Pancreas (tissue), 10 donors: ENCODE measurements around the gene WBP1L. TPM values are rescaled to one million over a fixed set of nuclear protein-coding genes. Genes with fewer than 3 reads are reported as not detected.

ENCODE experiments used
- ATAC-seq, 4 donors: fragments of 200-7000 bp; cut with Tn5 transposase; one replicate each; pipeline versions ENCODE4 v1.8.0 to v1.9.1; 2020; ENCODE audit warnings: mild to moderate bottlenecking in 4 of 4, moderate library complexity in 4 of 4
- DNase-seq, 6 donors: peaks; one replicate each; pipeline ENCODE4 v3.0.0-alpha.2; 2020
- FAIRE-seq: peaks from 2 replicates; lab custom pipeline; 2012; peaks lifted over from hg19 to GRCh38; lab: Jason Lieb, UNC
- H3K27ac ChIP-seq, 4 donors: fragments of 200-600 bp; sonication (generic); 1 replicate in 3 of 4; 2 replicates in 1 of 4; pipeline versions ENCODE4 v1.5.0 to v1.8.0; 2020
- H3K27me3 ChIP-seq, 4 donors: fragments of 200-600 bp; one replicate each; pipeline ENCODE4 v1.8.0; 2021
- H3K36me3 ChIP-seq, 3 donors: fragments of 200-600 bp; sonication (generic) in 1 of 3; one replicate each; pipeline versions ENCODE4 v1.5.0 to v1.8.0; 2020 to 2021
- H3K4me1 ChIP-seq, 3 donors: fragments of 200-600 bp; one replicate each; pipeline ENCODE4 v1.8.0; 2021
- H3K4me3 ChIP-seq, 4 donors: fragments of 200-600 bp; sonication (generic) in 2 of 4; one replicate each; pipeline versions ENCODE4 v1.5.0 to v1.8.0; 2020 to 2021
- H3K9me3 ChIP-seq, 4 donors: fragments of 200-600 bp; one replicate each; pipeline ENCODE4 v1.8.0; 2021
- CTCF ChIP-seq, 4 donors: fragments of 200-600 bp; sonication (generic) in 3 of 4; IDR thresholded peaks; one replicate each; pipeline versions ENCODE4 v1.5.0 to v1.8.0; 2021; ENCODE audit warnings: antibody characterized with exemption in 4 of 4
- WGBS, 2 donors: extraction: QIAGEN DNeasy Blood & Tissue Kit; methylation state at CpG; one replicate each; pipeline ENCODE4 v1.1.7; 2013; 5-methylcytosine and 5-hydroxymethylcytosine counted together
- intact Hi-C, 3 donors: fragments of 100-400 bp; cut with DNase I; formaldehyde crosslinking; loops; one replicate each; pipeline versions ENCODE4 v1.11.1 to v1.14.2; 2022
- polyA plus RNA-seq, 2 donors: library from polyadenylated mRNA; stranded (reverse); fragments of 200-250 nt; gene quantifications; one replicate each; pipeline ENCODE4 v1.2.3, GENCODE V29; 2013
- total RNA-seq, 6 donors: library from RNA; stranded (reverse); fragmentation: NEBNext Ultra II Directional in 4 of 6; extraction: Animal tissue kit (Norgen Biotek cat#: 25700) in 4 of 6; gene quantifications; one replicate each; pipeline versions ENCODE4 v1.2.1 to v1.2.4, GENCODE V29; 2021 to 2023
- donor health status: healthy with polysubstance abuse.
- donor health status: DM: no; HTN: no; CAD: no; lungs with moderate emphysema.
- donor health status: DM: no; HTN: no; CAD: no.
- donor health status: control.
- donor health status: control.
- donor health status: Bipolar disorder and iron deficiency.
- donor health status: DM: yes; HTN: yes; CAD: no.
- donor health status: DM: no; HTN: no; CAD: no.
- donor health status: DM: no; HTN: no; CAD: no.
- donor health status: DM: yes; HTN: yes; CAD: no.

Gene WBP1L
- total and polyA plus RNA-seq, 8 donors = 9.0 to 27.3 (median 10.8) TPM

- Histone ChIP-seq H3K4me1 (peaks cover 0 to 33% (median 5%) of the 10 kb centered on the region in 3 donors), H3K4me3 (no peak overlapping the region), H3K36me3 (no peaks in the 10 kb centered on the region), H3K27ac (peak overlapping the region in 2 of 4 donors; percentile 60 to 73), H3K9me3 (no peaks in the 10 kb centered on the region), H3K27me3 (no peaks in the 10 kb centered on the region)
- no peak for TF ChIP-seq CTCF (IDR thresholded peaks at IDR 0.05)
- ATAC-seq = peak in 3 of 4 donors; percentile 4 to 30 (median 18)
- FAIRE-seq = no peak
- intact Hi-C loops = no loop called here
- WGBS, 2 donors = 67 to 78% methylated on average over 1 of the region's 1 CpG
- no peak for DNase-seq
Measured at GRCh38 chr10:102783568-102783967, 39.8 kb downstream of the WBP1L start.

GRCh38 chr10:102785818-102786217 lies 42.1 kb downstream of the WBP1L start:
- Histone ChIP-seq H3K36me3 (no peaks in the 10 kb centered on the region), H3K4me3 (no peak overlapping the region), H3K27me3 (no peaks in the 10 kb centered on the region), H3K9me3 (no peaks in the 10 kb centered on the region), H3K27ac (peak overlapping the region in 1 of 4 donors; percentile 41), H3K4me1 (peaks cover 0 to 27% (median 0%) of the 10 kb centered on the region in 3 donors)
- 82 to 87% methylated on average over 2 of the region's 2 CpGs for WGBS, 2 donors
- FAIRE-seq = no peak
- peak in 2 of 4 donors; percentile 4 to 41 for ATAC-seq
- DNase-seq = no peak
- TF ChIP-seq CTCF (IDR thresholded peaks at IDR 0.05) = no peak
- intact Hi-C loops = no loop called here

- H3K4me3 ChIP-seq = no peak overlapping the region
- intact Hi-C loops = no loop called here
Measured at GRCh38 chr10:102791754-102792395, 48.1 kb downstream of the WBP1L start.

GRCh38 chr10:102795453-102796406 lies 52.0 kb downstream of the WBP1L start:
- H3K27ac ChIP-seq = peak overlapping the region in 2 of 4 donors; percentile 24 to 33
- H3K27me3 ChIP-seq = no peaks in the 10 kb centered on the region
- no peaks in the 10 kb centered on the region for H3K4me1 ChIP-seq
- H3K9me3 ChIP-seq = no peaks in the 10 kb centered on the region
- WGBS, 2 donors = 84 to 88% methylated on average over 15 of the region's 15 CpGs
- FAIRE-seq (no peak), ATAC-seq (peak in 1 of 4 donors; percentile 28), DNase-seq (no peak)
- intact Hi-C loops = no loop called here
- H3K4me3 ChIP-seq = no peak overlapping the region
- no peak for TF ChIP-seq CTCF (IDR thresholded peaks at IDR 0.05)
- H3K36me3 ChIP-seq = peaks cover 0 to 20% (median 3%) of the 10 kb centered on the region in 3 donors

More at GRCh38 chr10:102791754-102792395, 48.1 kb downstream of the WBP1L start:
- Histone ChIP-seq H3K4me1 (no peaks in the 10 kb centered on the region), H3K36me3 (no peaks in the 10 kb centered on the region), H3K27ac (no peak overlapping the region), H3K27me3 (no peaks in the 10 kb centered on the region), H3K9me3 (no peaks in the 10 kb centered on the region)
- 88% methylated on average over 8 of the region's 8 CpGs for WGBS, 2 donors
- DNase-seq (no peak), FAIRE-seq (no peak), ATAC-seq (no peak)
- no peak for TF ChIP-seq CTCF (IDR thresholded peaks at IDR 0.05)
